ENCODE data around the gene TOB1.

Gene TOB1

GRCh38 chr17:50831471-50831928, 34.7 kb downstream of the TOB1 start:
- no peak for TF ChIP-seq CTCF (IDR thresholded peaks at IDR 0.05; ENCODE audit: control insufficient read depth, extremely low read depth, insufficient read depth)
- DNase-seq (ENCODE audit: low read depth): no peak
- no peak overlapping the region for H3K4me3 ChIP-seq (ENCODE audit: low read depth, low read length)

- DNase-seq (ENCODE audit: low read depth): no peak
- no peak overlapping the region for H3K4me3 ChIP-seq (ENCODE audit: low read depth, low read length)
- no peak for TF ChIP-seq CTCF (IDR thresholded peaks at IDR 0.05; ENCODE audit: control insufficient read depth, extremely low read depth, insufficient read depth)
Measured at GRCh38 chr17:50830994-50831393, 35.2 kb downstream of the TOB1 start.

DNA sequence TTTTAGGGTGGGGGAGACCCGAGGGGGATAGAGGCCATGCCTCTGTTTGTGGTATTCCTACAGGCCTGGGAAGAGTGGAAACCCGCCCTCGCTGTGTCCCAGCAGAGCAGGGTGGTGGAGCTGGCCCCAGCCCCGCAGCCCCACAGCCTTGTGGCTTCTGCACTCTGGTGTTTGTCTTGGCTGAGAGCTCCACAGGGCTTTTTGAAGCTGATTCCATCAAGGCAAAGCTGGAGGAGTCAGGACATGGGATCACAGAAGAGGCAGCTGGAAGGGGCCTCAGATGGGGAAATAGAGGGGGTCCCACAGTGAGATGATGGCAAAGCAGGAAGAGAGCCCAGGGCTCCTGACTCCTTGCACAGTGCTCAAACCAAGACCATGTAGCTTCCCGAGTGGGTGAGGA, 35.8 kb downstream of the TOB1 start:
- no peak overlapping the region for H3K4me3 ChIP-seq (ENCODE audit: low read depth, low read length)
- no peak for DNase-seq (ENCODE audit: low read depth)
- no peak for TF ChIP-seq CTCF (IDR thresholded peaks at IDR 0.05; ENCODE audit: control insufficient read depth, extremely low read depth, insufficient read depth)

GRCh38 chr17:50829332-50829731, 36.8 kb downstream of the TOB1 start:
- TF ChIP-seq CTCF (IDR thresholded peaks at IDR 0.05; ENCODE audit: control insufficient read depth, extremely low read depth, insufficient read depth): no peak
- no peak for DNase-seq (ENCODE audit: low read depth)
- no peak overlapping the region for H3K4me3 ChIP-seq (ENCODE audit: low read depth, low read length)

- no peak overlapping the region for H3K4me3 ChIP-seq (ENCODE audit: low read depth, low read length)
- TF ChIP-seq CTCF (IDR thresholded peaks at IDR 0.05; ENCODE audit: control insufficient read depth, extremely low read depth, insufficient read depth): no peak
- DNase-seq (ENCODE audit: low read depth): no peak
Measured at GRCh38 chr17:50828508-50829170, 37.5 kb downstream of the TOB1 start.

DNA sequence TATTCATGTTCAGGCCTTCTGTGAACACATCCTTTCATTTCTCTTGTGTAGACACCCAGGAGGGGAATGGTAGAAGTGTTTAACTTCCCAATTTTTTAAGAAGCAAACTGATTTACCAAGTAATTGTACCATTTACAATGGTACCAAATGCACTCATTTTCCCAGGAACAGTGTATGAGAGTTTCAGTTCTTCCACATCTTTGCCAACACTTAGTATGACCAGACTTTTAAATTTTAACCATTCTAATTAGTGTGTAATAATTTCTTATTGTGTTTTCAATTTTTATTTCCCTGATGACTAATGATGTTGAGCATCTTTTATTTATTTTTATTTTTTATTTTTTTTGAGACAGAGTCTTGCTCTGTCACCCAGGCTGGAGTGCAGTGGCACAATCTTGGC, 41.0 kb downstream of the TOB1 start:
- DNase-seq (ENCODE audit: low read depth): no peak
- H3K4me3 ChIP-seq (ENCODE audit: low read depth, low read length): no peak overlapping the region
- no peak for TF ChIP-seq CTCF (IDR thresholded peaks at IDR 0.05; ENCODE audit: control insufficient read depth, extremely low read depth, insufficient read depth)

DNA sequence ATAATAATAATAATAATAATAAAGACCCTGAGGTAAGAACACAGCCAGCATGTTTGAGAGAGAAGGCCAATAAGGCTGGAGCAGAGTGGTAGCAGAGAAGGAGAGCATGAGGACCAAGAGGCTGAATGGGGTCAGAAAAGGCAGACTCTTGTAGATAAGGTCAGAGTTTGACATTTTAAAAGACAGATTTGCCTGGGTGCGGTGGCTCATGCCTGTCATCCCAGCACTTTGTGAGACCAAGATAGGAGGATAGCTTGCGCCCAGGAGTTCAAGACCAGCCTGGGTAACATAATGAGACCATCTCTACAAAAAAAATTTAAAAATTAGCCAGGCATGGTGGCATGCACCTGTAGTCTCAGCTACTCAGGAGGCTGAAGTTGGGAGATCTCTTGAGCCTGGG, 41.7 kb downstream of the TOB1 start:
- H3K4me3 ChIP-seq (ENCODE audit: low read depth, low read length): no peak overlapping the region
- TF ChIP-seq CTCF (IDR thresholded peaks at IDR 0.05; ENCODE audit: control insufficient read depth, extremely low read depth, insufficient read depth): no peak
- no peak for DNase-seq (ENCODE audit: low read depth)
